ENCODE measurements around the gene WFIKKN1. TPM values are rescaled to one million over a fixed set of nuclear protein-coding genes. Genes with fewer than 3 reads are reported as not detected.

The WFIKKN1 gene
- total RNA-seq, 2 experiments from 2014 or later: 0.47 to 1.2 TPM

GRCh38 chr16:606656-607307, 24.0 kb upstream of the WFIKKN1 start:
- DNase-seq (ENCODE audit: low spot score): no peak
- no peaks in the 10 kb centered on the region for H3K79me2 ChIP-seq (ENCODE audit: insufficient read depth, low read depth, low read length)
- H2AFZ ChIP-seq (ENCODE audit: low read length): no peak overlapping the region
- H3K9me3 ChIP-seq (ENCODE audit: low read length): 0 out of 2 replicates have a peak, but pooled peaks cover 5% of the 10 kb centered on the region
- ChIA-PET CTCF (ENCODE audit: unreplicated experiment) (no interaction called here), POLR2A (no interaction called here)
- H3K4me3 ChIP-seq (ENCODE audit: low read depth, low read length, poor library complexity, severe bottlenecking): no peak overlapping the region
- TF ChIP-seq, protein P1, sequence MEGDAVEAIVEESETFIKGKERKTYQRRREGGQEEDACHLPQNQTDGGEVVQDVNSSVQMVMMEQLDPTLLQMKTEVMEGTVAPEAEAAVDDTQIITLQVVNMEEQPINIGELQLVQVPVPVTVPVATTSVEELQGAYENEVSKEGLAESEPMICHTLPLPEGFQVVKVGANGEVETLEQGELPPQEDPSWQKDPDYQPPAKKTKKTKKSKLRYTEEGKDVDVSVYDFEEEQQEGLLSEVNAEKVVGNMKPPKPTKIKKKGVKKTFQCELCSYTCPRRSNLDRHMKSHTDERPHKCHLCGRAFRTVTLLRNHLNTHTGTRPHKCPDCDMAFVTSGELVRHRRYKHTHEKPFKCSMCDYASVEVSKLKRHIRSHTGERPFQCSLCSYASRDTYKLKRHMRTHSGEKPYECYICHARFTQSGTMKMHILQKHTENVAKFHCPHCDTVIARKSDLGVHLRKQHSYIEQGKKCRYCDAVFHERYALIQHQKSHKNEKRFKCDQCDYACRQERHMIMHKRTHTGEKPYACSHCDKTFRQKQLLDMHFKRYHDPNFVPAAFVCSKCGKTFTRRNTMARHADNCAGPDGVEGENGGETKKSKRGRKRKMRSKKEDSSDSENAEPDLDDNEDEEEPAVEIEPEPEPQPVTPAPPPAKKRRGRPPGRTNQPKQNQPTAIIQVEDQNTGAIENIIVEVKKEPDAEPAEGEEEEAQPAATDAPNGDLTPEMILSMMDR (conservative IDR thresholded peaks at IDR 0.05; ENCODE audit: low read length): no peak
- no peak for TF ChIP-seq EZH2phosphoT487 (IDR thresholded peaks at IDR 0.05; ENCODE audit: borderline replicate concordance, low read depth, low read length)
- no peak overlapping the region for H3K27ac ChIP-seq (ENCODE audit: low read depth, low read length, poor library complexity, severe bottlenecking)
- intact Hi-C loops (cut with micrococcal nuclease; ENCODE audit: unreplicated experiment): no loop called here
- no peaks in the 10 kb centered on the region for H3K9me2 ChIP-seq (ENCODE audit: insufficient read depth, low read length)
- H3K36me3 ChIP-seq (ENCODE audit: insufficient read depth, low read length): peaks cover 7% of the 10 kb centered on the region; the same call in 1 of the 2 replicates
- H3K4me2 ChIP-seq (ENCODE audit: low read length): no peak overlapping the region
- H3K4me1 ChIP-seq (ENCODE audit: insufficient read depth, low read length, poor library complexity, severe bottlenecking): no peaks in the 10 kb centered on the region
- BruUV-seq (replicated peaks): no TSS peak
- no peaks in the 10 kb centered on the region for H4K20me1 ChIP-seq (ENCODE audit: insufficient read depth, low read length)

DNA sequence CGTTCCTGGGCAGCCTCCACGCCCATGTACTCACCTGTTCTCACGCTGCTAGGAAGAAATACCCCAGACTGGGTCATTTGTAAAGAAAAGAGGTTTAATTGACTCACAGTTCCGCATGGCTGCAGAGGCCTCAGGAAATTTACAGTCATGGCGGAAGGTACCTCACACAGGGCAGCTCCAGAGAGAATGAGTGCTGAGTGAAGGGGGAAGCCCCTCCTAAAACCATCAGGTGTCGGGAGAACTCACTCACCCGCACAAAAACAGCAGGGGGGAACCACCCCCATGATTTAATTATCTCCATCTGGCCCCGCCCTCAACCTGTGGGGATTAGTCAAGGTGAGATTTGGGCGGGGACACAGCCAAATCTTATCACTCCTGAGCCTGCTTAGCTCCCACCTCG, 22.8 kb upstream of the WFIKKN1 start:
- H4K20me1 ChIP-seq (ENCODE audit: insufficient read depth, low read length): no peaks in the 10 kb centered on the region
- no peak for TF ChIP-seq EZH2phosphoT487 (IDR thresholded peaks at IDR 0.05; ENCODE audit: borderline replicate concordance, low read depth, low read length)
- TF ChIP-seq, protein P1 (conservative IDR thresholded peaks at IDR 0.05; ENCODE audit: low read length): no peak
- H2AFZ ChIP-seq (ENCODE audit: low read length): no peak overlapping the region
- no peaks in the 10 kb centered on the region for H3K79me2 ChIP-seq (ENCODE audit: insufficient read depth, low read depth, low read length)
- peaks cover 7% of the 10 kb centered on the region; the same call in 1 of the 2 replicates for H3K36me3 ChIP-seq (ENCODE audit: insufficient read depth, low read length)
- no peak for DNase-seq (ENCODE audit: low spot score)
- BruUV-seq (replicated peaks): no TSS peak
- H3K4me3 ChIP-seq (ENCODE audit: low read depth, low read length, poor library complexity, severe bottlenecking): no peak overlapping the region
- intact Hi-C loops (cut with micrococcal nuclease; ENCODE audit: unreplicated experiment): no loop called here
- H3K9me2 ChIP-seq (ENCODE audit: insufficient read depth, low read length): no peaks in the 10 kb centered on the region
- CTCF ChIA-PET (ENCODE audit: unreplicated experiment): no interaction called here
- H3K27ac ChIP-seq (ENCODE audit: low read depth, low read length, poor library complexity, severe bottlenecking): no peak overlapping the region
- no peak overlapping the region for H3K4me2 ChIP-seq (ENCODE audit: low read length)
- 0 out of 2 replicates have a peak, but pooled peaks cover 5% of the 10 kb centered on the region for H3K9me3 ChIP-seq (ENCODE audit: low read length)
- H3K4me1 ChIP-seq (ENCODE audit: insufficient read depth, low read length, poor library complexity, severe bottlenecking): no peaks in the 10 kb centered on the region
- POLR2A ChIA-PET: no interaction called here

DNA sequence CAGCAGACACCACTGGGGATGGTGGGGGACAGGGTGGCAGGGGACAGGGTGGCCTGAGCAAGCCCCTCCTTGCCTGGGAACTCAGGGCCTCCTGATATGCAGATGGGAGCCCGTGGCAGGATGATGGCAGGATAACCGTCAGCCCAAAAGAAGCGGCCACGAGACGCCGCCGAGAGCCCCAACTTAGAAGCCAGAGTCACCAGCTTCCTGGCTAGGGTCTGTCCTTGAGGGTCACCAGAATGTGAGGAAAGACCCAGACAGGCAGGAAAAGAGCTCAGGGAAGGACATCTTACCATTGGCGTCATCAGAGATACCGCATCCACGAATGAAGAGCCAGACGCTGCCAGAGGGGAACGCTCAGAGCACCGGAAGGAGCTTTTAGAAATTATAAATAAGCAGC, 21.5 kb upstream of the WFIKKN1 start:
- Histone ChIP-seq H3K9me3 (ENCODE audit: low read length) (0 out of 2 replicates have a peak, but pooled peaks cover 5% of the 10 kb centered on the region), H3K9me2 (ENCODE audit: insufficient read depth, low read length) (no peaks in the 10 kb centered on the region), H3K4me2 (ENCODE audit: low read length) (no peak overlapping the region), H3K36me3 (ENCODE audit: insufficient read depth, low read length) (peaks cover 7% of the 10 kb centered on the region; the same call in 1 of the 2 replicates), H3K27ac (ENCODE audit: low read depth, low read length, poor library complexity, severe bottlenecking) (no peak overlapping the region), H3K4me1 (ENCODE audit: insufficient read depth, low read length, poor library complexity, severe bottlenecking) (no peaks in the 10 kb centered on the region), H2AFZ (ENCODE audit: low read length) (no peak overlapping the region), H3K79me2 (ENCODE audit: insufficient read depth, low read depth, low read length) (no peaks in the 10 kb centered on the region), H3K4me3 (ENCODE audit: low read depth, low read length, poor library complexity, severe bottlenecking) (no peak overlapping the region), H4K20me1 (ENCODE audit: insufficient read depth, low read length) (no peaks in the 10 kb centered on the region)
- intact Hi-C loops (cut with micrococcal nuclease; ENCODE audit: unreplicated experiment): no loop called here
- CTCF ChIA-PET (ENCODE audit: unreplicated experiment): no interaction called here
- no TSS peak for BruUV-seq (replicated peaks)
- no peak for DNase-seq (ENCODE audit: low spot score)
- POLR2A ChIA-PET: no interaction called here
- no peak for TF ChIP-seq EZH2phosphoT487 (IDR thresholded peaks at IDR 0.05; ENCODE audit: borderline replicate concordance, low read depth, low read length)
- TF ChIP-seq, protein P1 (conservative IDR thresholded peaks at IDR 0.05; ENCODE audit: low read length): no peak
